ENCODE measurements around the gene PIGS.

GRCh38 chr17:28507567-28508203 is 63.6 kb downstream of the PIGS start:
- TF ChIP-seq CTCF (IDR thresholded peaks at IDR 0.05; ENCODE audit: insufficient read depth, low read depth, low read length) (no peak), EZH2 (IDR thresholded peaks at IDR 0.05; ENCODE audit: insufficient read depth, low read length) (peak; percentile 40)
